Upper lobe of left lung (tissue), 4 donors: Measurements from ENCODE around the gene PPP1R12A.

Source experiments
- CTCF ChIP-seq, 6 experiments: fragments of 450-650 bp in 4 of 6; fragments of 200-600 bp in 2 of 6; sonication (generic) in 2 of 6; IDR thresholded peaks; one replicate each; pipeline ENCODE4 v1.5.1; 2016 to 2019; ENCODE audit warnings: antibody characterized with exemption in 6 of 6
- POLR2A ChIP-seq, 4 donors: fragments of 450-650 bp; IDR thresholded peaks; one replicate each; pipeline ENCODE4 v1.5.1; 2016 to 2017; ENCODE audit warnings: antibody characterized with exemption in 4 of 4, mild to moderate bottlenecking in 2 of 4

- TF ChIP-seq CTCF (IDR thresholded peaks at IDR 0.05) (no peak), POLR2A (IDR thresholded peaks at IDR 0.05) (no peak)
Observed at GRCh38 chr12:79921786-79922185, 13.1 kb downstream of the PPP1R12A start.
